ENCODE results near the gene IFI30.

DNA sequence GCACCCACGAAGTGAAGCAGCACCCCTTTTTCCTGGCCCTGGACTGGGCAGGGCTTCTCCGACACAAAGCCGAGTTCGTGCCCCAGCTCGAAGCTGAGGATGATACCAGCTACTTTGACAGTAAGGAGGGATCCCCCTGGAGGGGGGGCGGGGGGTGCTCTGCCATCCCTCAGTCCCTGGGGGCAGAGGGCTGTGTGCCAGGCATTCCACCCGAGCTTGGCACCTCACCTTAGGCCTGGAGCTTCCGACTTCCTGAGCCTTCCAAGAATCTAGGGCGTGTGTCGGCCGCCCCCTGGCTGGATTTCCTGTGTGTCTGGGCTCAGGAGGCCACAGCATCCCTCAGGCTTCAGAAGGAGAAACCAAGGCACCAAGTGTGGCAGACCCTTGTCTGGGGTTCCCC, 36.4 kb upstream of the IFI30 start:
- TF ChIP-seq YY1 (IDR thresholded peaks at IDR 0.05; ENCODE audit: insufficient read depth, insufficient read length) (no peak), ZNF274 (IDR thresholded peaks at IDR 0.05; ENCODE audit: low read depth, low read length) (no peak), SUZ12 (IDR thresholded peaks at IDR 0.05; ENCODE audit: extremely low read depth, insufficient read depth, insufficient read length) (no peak)

Measured in NT2/D1 (cell line).